Measurements from ENCODE around the gene SPATS2L. TPM values are rescaled to one million over a fixed set of nuclear protein-coding genes. Genes with fewer than 3 reads are reported as not detected.

The SPATS2L gene
- total and polyA plus RNA-seq, 8 donors, result 36.8 to 245 (median 80.7) TPM

DNA sequence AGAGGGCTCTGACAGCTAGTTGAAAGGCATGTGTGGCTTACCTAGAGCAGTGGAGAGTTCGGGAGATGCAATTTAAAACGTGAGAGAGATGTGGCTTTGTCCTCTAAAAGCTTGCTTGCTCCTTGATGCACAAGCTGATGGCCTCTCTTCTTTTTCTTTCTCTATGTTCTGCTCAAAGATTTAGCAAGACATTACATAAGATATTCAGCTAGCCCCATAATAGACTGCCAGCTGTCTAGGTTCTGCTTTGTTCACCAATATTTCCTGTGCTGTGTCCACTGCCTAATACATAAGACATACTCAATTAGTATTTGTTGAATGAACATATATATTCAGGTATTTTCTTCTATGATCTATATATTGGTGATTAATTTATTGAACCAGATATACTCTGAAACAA is 31.1 kb downstream of the SPATS2L start:
- H3K9me3 ChIP-seq, result no peaks in the 10 kb centered on the region
- peak overlapping the region in 2 of 5 donors; percentile 7 to 38 for H3K27ac ChIP-seq
- no peak overlapping the region for H3K4me3 ChIP-seq
- no peaks in the 10 kb centered on the region for H3K27me3 ChIP-seq
- no peak for TF ChIP-seq EP300 (IDR thresholded peaks at IDR 0.05)
- no peak for TF ChIP-seq POLR2A (IDR thresholded peaks at IDR 0.05)
- no peak for TF ChIP-seq POLR2AphosphoS5 (IDR thresholded peaks at IDR 0.05)
- no peak for TF ChIP-seq CTCF (IDR thresholded peaks at IDR 0.05)
- H3K36me3 ChIP-seq, result no peaks in the 10 kb centered on the region
- peaks cover 9 to 54% (median 34%) of the 10 kb centered on the region in 4 donors for H3K4me1 ChIP-seq
- WGBS, 5 donors, result 56 to 78% (median 67%) methylated on average over 2 of the region's 2 CpGs
- no peak for DNase-seq
- intact Hi-C loops (cut with DNase I; ENCODE audit: low total_unique reads), result no loop called here

- Histone ChIP-seq H3K36me3 (no peaks in the 10 kb centered on the region), H3K27ac (peak overlapping the region in 2 of 5 donors; percentile 1 to 23), H3K9me3 (no peaks in the 10 kb centered on the region), H3K4me3 (no peak overlapping the region), H3K4me1 (peaks cover 9 to 54% (median 34%) of the 10 kb centered on the region in 4 donors), H3K27me3 (no peaks in the 10 kb centered on the region)
- intact Hi-C loops (cut with DNase I; ENCODE audit: low total_unique reads), result no loop called here
- TF ChIP-seq POLR2A (IDR thresholded peaks at IDR 0.05) (no peak), CTCF (IDR thresholded peaks at IDR 0.05) (no peak), EP300 (IDR thresholded peaks at IDR 0.05) (no peak), POLR2AphosphoS5 (IDR thresholded peaks at IDR 0.05) (no peak)
- WGBS, 5 donors, result 53 to 75% (median 62%) methylated on average over 4 of the region's 4 CpGs
- no peak for DNase-seq
Observed at GRCh38 chr2:200338692-200339091, 32.2 kb downstream of the SPATS2L start.

GRCh38 chr2:200340508-200341224 is 34.2 kb downstream of the SPATS2L start:
- H3K4me3 ChIP-seq, result no peak overlapping the region

DNA sequence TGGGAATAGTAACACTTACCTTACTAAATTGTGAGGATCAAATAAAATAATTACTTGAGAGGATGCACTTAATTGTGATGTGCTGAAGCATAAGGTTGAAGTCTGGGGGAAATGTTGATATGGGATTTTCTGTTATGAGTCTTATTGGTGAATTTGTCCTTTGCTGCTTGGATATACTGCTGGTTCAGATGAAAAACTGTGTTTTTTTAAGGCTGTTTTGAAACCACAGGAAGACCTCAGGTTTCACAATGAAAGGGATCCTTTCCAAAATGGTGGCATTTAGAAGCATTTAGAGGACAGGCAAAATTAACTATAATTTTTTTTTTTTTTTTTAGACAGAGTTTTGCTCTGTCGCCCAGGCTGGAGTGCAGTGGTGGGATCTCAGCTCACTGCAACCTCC is 34.9 kb downstream of the SPATS2L start:
- Histone ChIP-seq H3K27me3 (no peaks in the 10 kb centered on the region), H3K9me3 (no peaks in the 10 kb centered on the region), H3K36me3 (no peaks in the 10 kb centered on the region), H3K4me1 (peaks cover 9 to 54% (median 24%) of the 10 kb centered on the region in 4 donors), H3K4me3 (no peak overlapping the region), H3K27ac (no peak overlapping the region)
- TF ChIP-seq POLR2A (IDR thresholded peaks at IDR 0.05) (no peak), EP300 (IDR thresholded peaks at IDR 0.05) (no peak), POLR2AphosphoS5 (IDR thresholded peaks at IDR 0.05) (no peak), CTCF (IDR thresholded peaks at IDR 0.05) (no peak)
- WGBS, 5 donors, result 93 to 100% (median 100%) methylated on average over 1 of the region's 1 CpG
- intact Hi-C loops (cut with DNase I; ENCODE audit: low total_unique reads), result no loop called here
- DNase-seq, result no peak

More at GRCh38 chr2:200340508-200341224, 34.2 kb downstream of the SPATS2L start:
- DNase-seq, result no peak
- Histone ChIP-seq H3K36me3 (no peaks in the 10 kb centered on the region), H3K27ac (peak overlapping the region in 2 of 5 donors; percentile 3 to 22), H3K4me1 (peaks cover 9 to 55% (median 28%) of the 10 kb centered on the region in 4 donors), H3K27me3 (no peaks in the 10 kb centered on the region), H3K9me3 (no peaks in the 10 kb centered on the region)
- no peak for TF ChIP-seq CTCF (IDR thresholded peaks at IDR 0.05)
- TF ChIP-seq EP300 (IDR thresholded peaks at IDR 0.05), result no peak
- no peak for TF ChIP-seq POLR2AphosphoS5 (IDR thresholded peaks at IDR 0.05)
- TF ChIP-seq POLR2A (IDR thresholded peaks at IDR 0.05), result no peak
- intact Hi-C loops (cut with DNase I; ENCODE audit: low total_unique reads), result no loop called here
- 84 to 92% (median 90%) methylated on average over 6 of the region's 6 CpGs for WGBS, 5 donors
